GM21423 (cell line): Measurements from ENCODE around the gene BRMS1.
"Not testable (repeated sequence)": the region's sequence is repeated elsewhere in the genome, so short reads cannot be mapped to it uniquely, and the experiment has no call there.

Experiments
- ATAC-seq: cut with Tn5 transposase; IDR thresholded peaks from one replicate; pipeline ENCODE4 v1.9.1; 2021; ENCODE audit warnings: mild to moderate bottlenecking, moderate library complexity; ENCODE audit not compliant: unreplicated experiment

BRMS1 gene

GRCh38 chr11:66326261-66327111 lies 18.4 kb downstream of the BRMS1 start:
- ATAC-seq: no peak

GRCh38 chr11:66325263-66325671 lies 19.6 kb downstream of the BRMS1 start:
- no peak for ATAC-seq

GRCh38 chr11:66324664-66325063 lies 20.2 kb downstream of the BRMS1 start:
- no peak for ATAC-seq

GRCh38 chr11:66323684-66324083 lies 21.2 kb downstream of the BRMS1 start:
- no peak for ATAC-seq

- no peak for ATAC-seq
Observed at GRCh38 chr11:66322732-66323427, 22.0 kb downstream of the BRMS1 start.

- ATAC-seq: no peak
Observed at GRCh38 chr11:66321606-66322005, 23.3 kb downstream of the BRMS1 start.

GRCh38 chr11:66320748-66321147 lies 24.2 kb downstream of the BRMS1 start:
- not testable (repeated sequence) for ATAC-seq

GRCh38 chr11:66320289-66320688 lies 24.6 kb downstream of the BRMS1 start:
- not testable (repeated sequence) for ATAC-seq

GRCh38 chr11:66318600-66318970 lies 26.3 kb downstream of the BRMS1 start:
- ATAC-seq: no peak

- ATAC-seq: peak; percentile 33
Observed at GRCh38 chr11:66317723-66318599, 26.9 kb downstream of the BRMS1 start.

GRCh38 chr11:66317322-66317722 lies 27.6 kb downstream of the BRMS1 start:
- ATAC-seq: no peak

- ATAC-seq: no peak
Observed at GRCh38 chr11:66316849-66317251, 28.1 kb downstream of the BRMS1 start, which contains the start of gene CD248. CD248 (minus strand) TSS chr11:66317044; CDS start chr11:66317027, 17 bp downstream.

- ATAC-seq: no peak
Observed at GRCh38 chr11:66315921-66316811, 28.7 kb downstream of the BRMS1 start.

GRCh38 chr11:66315498-66315885 lies 29.4 kb downstream of the BRMS1 start:
- ATAC-seq: no peak

- no peak for ATAC-seq
Observed at GRCh38 chr11:66314561-66315497, 30.1 kb downstream of the BRMS1 start.

- no peak for ATAC-seq
Observed at GRCh38 chr11:66314186-66314501, 30.8 kb downstream of the BRMS1 start.

- no peak for ATAC-seq
Observed at GRCh38 chr11:66313321-66314185, 31.4 kb downstream of the BRMS1 start.
